HEK293T (cell line): ENCODE results near the gene GNAL.

Experiments used
- ELF4 ChIP-seq: fragments of 450-650 bp; IDR thresholded peaks from 2 replicates; pipeline ENCODE4 v1.6.1; 2017; ENCODE audit warnings: antibody characterized with exemption
- TF ChIP-seq, protein P1 (sequence below): fragments of 450-650 bp; IDR thresholded peaks from 2 replicates; pipeline ENCODE4 v1.6.1; 2016

GRCh38 chr18:11750581-11751310, 61.7 kb downstream of the GNAL start:
- TF ChIP-seq, protein P1, sequence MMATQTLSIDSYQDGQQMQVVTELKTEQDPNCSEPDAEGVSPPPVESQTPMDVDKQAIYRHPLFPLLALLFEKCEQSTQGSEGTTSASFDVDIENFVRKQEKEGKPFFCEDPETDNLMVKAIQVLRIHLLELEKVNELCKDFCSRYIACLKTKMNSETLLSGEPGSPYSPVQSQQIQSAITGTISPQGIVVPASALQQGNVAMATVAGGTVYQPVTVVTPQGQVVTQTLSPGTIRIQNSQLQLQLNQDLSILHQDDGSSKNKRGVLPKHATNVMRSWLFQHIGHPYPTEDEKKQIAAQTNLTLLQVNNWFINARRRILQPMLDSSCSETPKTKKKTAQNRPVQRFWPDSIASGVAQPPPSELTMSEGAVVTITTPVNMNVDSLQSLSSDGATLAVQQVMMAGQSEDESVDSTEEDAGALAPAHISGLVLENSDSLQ = no peak
- TF ChIP-seq ELF4 = no peak
